ENCODE data around the gene GPR32. TPM values are rescaled to one million over a fixed set of nuclear protein-coding genes. Genes with fewer than 3 reads are reported as not detected.
A peak's percentile ranks its signal among the peaks of the same experiment; 100 is the strongest.

GPR32 gene
- polyA plus RNA-seq, 1 donor from 2014 or later: not detected

- Histone ChIP-seq H2AFZ (ENCODE audit: low read depth, low read length) (no peak overlapping the region), H4K20me1 (ENCODE audit: insufficient read depth) (no peaks in the 10 kb centered on the region), H3K4me3 (ENCODE audit: low read length) (no peak overlapping the region), H3K9me2 (ENCODE audit: insufficient read depth, low read length) (no peaks in the 10 kb centered on the region), H3K36me3 (ENCODE audit: insufficient read depth, low read length) (no peaks in the 10 kb centered on the region), H3K4me2 (ENCODE audit: low read length) (no peak overlapping the region), H3K27me3 (ENCODE audit: insufficient read depth, low read depth, low read length) (peaks cover 26% of the 10 kb centered on the region), H3K9me3 (ENCODE audit: low read length) (no peaks in the 10 kb centered on the region), H3K79me2 (replicated peaks; ENCODE audit: insufficient read depth, low read length) (no peaks in the 10 kb centered on the region), H3K9ac (ENCODE audit: low read length) (no peak overlapping the region), H3K27ac (ENCODE audit: low read length) (no peak overlapping the region), H3F3A (ENCODE audit: insufficient read depth, low read length, poor library complexity, severe bottlenecking) (no peaks in the 10 kb centered on the region)
- TF ChIP-seq SMC3 (conservative IDR thresholded peaks at IDR 0.05; ENCODE audit: poor library complexity): no peak
- TF ChIP-seq REST (IDR thresholded peaks at IDR 0.05; ENCODE audit: borderline replicate concordance): no peak
- no peak for TF ChIP-seq MXI1 (conservative IDR thresholded peaks at IDR 0.05; ENCODE audit: poor library complexity, severe bottlenecking)
- no peak for TF ChIP-seq POLR2AphosphoS5 (IDR thresholded peaks at IDR 0.05)
- no peak for TF ChIP-seq EZH2 (IDR thresholded peaks at IDR 0.05; ENCODE audit: borderline replicate concordance, insufficient read depth, low read length, poor library complexity, severe bottlenecking)
- no peak for TF ChIP-seq TAF1 (IDR thresholded peaks at IDR 0.05; ENCODE audit: low read depth)
- TF ChIP-seq, protein P1, sequence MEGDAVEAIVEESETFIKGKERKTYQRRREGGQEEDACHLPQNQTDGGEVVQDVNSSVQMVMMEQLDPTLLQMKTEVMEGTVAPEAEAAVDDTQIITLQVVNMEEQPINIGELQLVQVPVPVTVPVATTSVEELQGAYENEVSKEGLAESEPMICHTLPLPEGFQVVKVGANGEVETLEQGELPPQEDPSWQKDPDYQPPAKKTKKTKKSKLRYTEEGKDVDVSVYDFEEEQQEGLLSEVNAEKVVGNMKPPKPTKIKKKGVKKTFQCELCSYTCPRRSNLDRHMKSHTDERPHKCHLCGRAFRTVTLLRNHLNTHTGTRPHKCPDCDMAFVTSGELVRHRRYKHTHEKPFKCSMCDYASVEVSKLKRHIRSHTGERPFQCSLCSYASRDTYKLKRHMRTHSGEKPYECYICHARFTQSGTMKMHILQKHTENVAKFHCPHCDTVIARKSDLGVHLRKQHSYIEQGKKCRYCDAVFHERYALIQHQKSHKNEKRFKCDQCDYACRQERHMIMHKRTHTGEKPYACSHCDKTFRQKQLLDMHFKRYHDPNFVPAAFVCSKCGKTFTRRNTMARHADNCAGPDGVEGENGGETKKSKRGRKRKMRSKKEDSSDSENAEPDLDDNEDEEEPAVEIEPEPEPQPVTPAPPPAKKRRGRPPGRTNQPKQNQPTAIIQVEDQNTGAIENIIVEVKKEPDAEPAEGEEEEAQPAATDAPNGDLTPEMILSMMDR (IDR thresholded peaks at IDR 0.05; ENCODE audit: poor library complexity, severe bottlenecking): no peak
- no peak for TF ChIP-seq RAD21 (conservative IDR thresholded peaks at IDR 0.05)
- TF ChIP-seq EP300 (conservative IDR thresholded peaks at IDR 0.05; ENCODE audit: poor library complexity, severe bottlenecking): no peak
These were observed 5.9 kb downstream of the GPR32 start for GRCh38 chr19:50776131-50776530.

- Histone ChIP-seq H3F3A (ENCODE audit: insufficient read depth, low read length, poor library complexity, severe bottlenecking) (no peaks in the 10 kb centered on the region), H3K27ac (ENCODE audit: low read length) (no peak overlapping the region), H4K20me1 (ENCODE audit: insufficient read depth) (no peaks in the 10 kb centered on the region), H3K9me3 (ENCODE audit: low read length) (no peaks in the 10 kb centered on the region), H2AFZ (ENCODE audit: low read depth, low read length) (no peak overlapping the region), H3K4me2 (ENCODE audit: low read length) (no peak overlapping the region), H3K9me2 (ENCODE audit: insufficient read depth, low read length) (no peaks in the 10 kb centered on the region), H3K4me3 (ENCODE audit: low read length) (peak overlapping the region; percentile 61), H3K79me2 (replicated peaks; ENCODE audit: insufficient read depth, low read length) (no peaks in the 10 kb centered on the region), H3K9ac (ENCODE audit: low read length) (no peak overlapping the region), H3K36me3 (ENCODE audit: insufficient read depth, low read length) (no peaks in the 10 kb centered on the region), H3K27me3 (ENCODE audit: insufficient read depth, low read depth, low read length) (peaks cover 26% of the 10 kb centered on the region)
- TF ChIP-seq, protein P1 (IDR thresholded peaks at IDR 0.05; ENCODE audit: poor library complexity, severe bottlenecking): no peak
These were observed 7.0 kb downstream of the GPR32 start for GRCh38 chr19:50777261-50777660.

Data from neural cell (in vitro differentiated cells).